SJCRH30 (cell line): ENCODE results near the gene RFX2. TPM values are rescaled to one million over a fixed set of nuclear protein-coding genes. Genes with fewer than 3 reads are reported as not detected.

ENCODE experiments used
- DNase-seq, 2 experiments: peaks; one replicate each; pipeline ENCODE4 v3.0.0-alpha.2; 2015 to 2020
- H3K27ac ChIP-seq: fragments of 250-450 bp; sonication (Bioruptor Pico); 2 replicates; pipeline ENCODE4 v1.5.1; 2020; ENCODE audit warnings: mild to moderate bottlenecking, moderate library complexity
- H3K27me3 ChIP-seq: fragments of 250-450 bp; sonication (Bioruptor Pico); 2 replicates; pipeline ENCODE4 v1.5.1; 2020; ENCODE audit warnings: mild to moderate bottlenecking, moderate library complexity
- H3K36me3 ChIP-seq: fragments of 250-450 bp; sonication (Bioruptor Pico); 2 replicates; pipeline ENCODE4 v1.5.1; 2020; ENCODE audit warnings: mild to moderate bottlenecking, moderate library complexity
- H3K4me1 ChIP-seq: fragments of 250-450 bp; sonication (Bioruptor Pico); 2 replicates; pipeline ENCODE4 v1.5.1; 2020; ENCODE audit warnings: mild to moderate bottlenecking, moderate library complexity
- H3K4me3 ChIP-seq: fragments of 250-450 bp; sonication (Bioruptor Pico); 2 replicates; pipeline ENCODE4 v1.5.1; 2020; ENCODE audit warnings: mild to moderate bottlenecking, moderate library complexity
- H3K9me3 ChIP-seq: fragments of 250-450 bp; sonication (Bioruptor Pico); replicated peaks from 2 replicates; pipeline ENCODE4 v1.5.1; 2020; ENCODE audit warnings: mild to moderate bottlenecking, moderate library complexity
- total RNA-seq: library from RNA; depleted of rRNA; stranded (reverse); fragments of >200 nt; shearing (Covaris generic); gene quantifications from 2 replicates; pipeline ENCODE4 v1.2.3, GENCODE V29; 2014; rRNA removed

RFX2 gene
- total RNA-seq: 5.7 and 6.0 TPM in 2 replicates

DNA sequence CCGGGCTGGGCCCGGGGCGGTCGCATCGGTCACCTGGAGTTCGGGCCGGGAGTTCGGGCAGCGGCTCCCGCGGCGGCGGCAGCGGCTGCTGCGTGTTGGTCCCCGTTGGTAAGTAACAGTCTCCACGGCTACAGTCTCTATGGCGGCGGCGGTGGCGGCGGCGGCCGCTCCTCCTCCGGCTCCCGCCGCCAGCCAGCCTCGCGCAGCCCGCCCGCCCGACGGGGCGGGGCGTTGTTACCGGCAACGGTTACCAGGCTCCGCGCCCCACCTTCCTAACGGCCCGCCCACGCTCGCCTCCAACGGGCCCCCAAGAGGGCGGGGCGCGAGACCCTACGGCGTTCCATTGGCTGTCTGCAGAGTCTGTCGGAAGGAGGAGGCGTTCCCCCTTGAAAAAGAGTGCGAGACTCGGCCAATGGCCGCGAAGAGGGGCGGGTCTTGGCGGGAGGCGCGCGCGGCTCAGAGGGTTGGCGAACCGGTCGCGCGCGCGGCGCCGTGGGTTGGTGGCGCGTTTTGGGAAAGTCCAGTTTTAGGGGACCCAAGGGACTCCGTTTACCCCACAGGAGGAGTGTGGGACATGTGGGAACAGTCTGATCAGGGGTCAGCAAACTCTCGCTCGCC is at the start of gene RFX2:
Gene RFX2 (minus strand): TSS at position 141 of the 618 bp plus-strand sequence. CDS start 63,004 bp downstream, outside the sequence.
- Histone ChIP-seq H3K4me1 (peaks cover 5% of the 10 kb centered on the region; the same call in 1 of the 2 replicates), H3K36me3 (no peaks in the 10 kb centered on the region), H3K27me3 (no peaks in the 10 kb centered on the region; the same call in 1 of the 2 replicates), H3K4me3 (peak within 1 kb of the TSS; percentile 61), H3K27ac (no peak within 1 kb of the TSS), H3K9me3 (no peaks in the 10 kb centered on the region)
- peak; percentile 98 for DNase-seq

DNA sequence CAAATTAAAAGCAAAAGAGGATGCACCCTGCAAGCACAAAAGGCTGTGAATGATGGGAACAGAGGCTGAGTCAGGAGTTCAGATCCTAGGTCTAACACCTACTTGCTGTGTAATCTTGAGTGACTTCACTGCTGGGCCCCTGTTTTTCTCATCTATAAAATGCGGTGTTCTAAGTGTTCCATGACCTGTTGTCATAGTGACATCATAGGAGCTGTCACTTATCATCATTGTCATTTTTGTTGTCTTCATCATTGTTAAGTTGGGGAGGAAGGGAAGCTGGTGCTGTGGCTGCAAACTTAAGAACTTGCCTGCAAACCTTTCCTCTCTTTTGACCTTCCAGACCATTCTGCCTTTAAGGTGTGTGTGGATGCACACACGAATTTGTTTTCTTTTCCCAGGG is 45.7 kb upstream of the RFX2 start:
- Histone ChIP-seq H3K27me3 (no peaks in the 10 kb centered on the region), H3K4me1 (no peaks in the 10 kb centered on the region), H3K36me3 (no peaks in the 10 kb centered on the region), H3K27ac (no peak overlapping the region), H3K4me3 (no peak overlapping the region), H3K9me3 (peaks cover 5% of the 10 kb centered on the region; the same call in 1 of the 2 replicates)
- DNase-seq: no peak

DNA sequence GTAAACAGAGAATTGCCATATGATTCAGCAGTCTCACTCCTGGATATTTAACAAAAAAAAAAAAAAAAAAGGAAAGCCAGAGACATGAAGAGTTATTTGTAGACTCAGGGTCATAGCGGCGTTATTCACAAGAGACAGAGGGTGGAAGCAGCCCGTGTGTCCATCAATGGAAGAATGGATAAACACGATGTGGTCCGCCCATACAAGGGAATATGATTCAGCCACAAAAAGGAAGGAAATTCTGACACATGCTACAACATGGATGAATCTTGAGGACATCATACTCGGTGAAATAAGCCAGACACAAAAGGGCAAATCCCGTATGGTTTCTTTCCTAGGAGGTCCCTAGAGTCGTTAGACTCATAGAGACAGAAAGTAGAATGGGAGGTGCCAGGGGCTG is 40.0 kb upstream of the RFX2 start:
- DNase-seq: no peak
- no peaks in the 10 kb centered on the region for H3K4me1 ChIP-seq
- H3K36me3 ChIP-seq: no peaks in the 10 kb centered on the region
- no peaks in the 10 kb centered on the region for H3K27me3 ChIP-seq
- H3K9me3 ChIP-seq: 0 out of 2 replicates have a peak, but pooled peaks cover 5% of the 10 kb centered on the region
- no peak overlapping the region for H3K27ac ChIP-seq
- no peak overlapping the region for H3K4me3 ChIP-seq

DNA sequence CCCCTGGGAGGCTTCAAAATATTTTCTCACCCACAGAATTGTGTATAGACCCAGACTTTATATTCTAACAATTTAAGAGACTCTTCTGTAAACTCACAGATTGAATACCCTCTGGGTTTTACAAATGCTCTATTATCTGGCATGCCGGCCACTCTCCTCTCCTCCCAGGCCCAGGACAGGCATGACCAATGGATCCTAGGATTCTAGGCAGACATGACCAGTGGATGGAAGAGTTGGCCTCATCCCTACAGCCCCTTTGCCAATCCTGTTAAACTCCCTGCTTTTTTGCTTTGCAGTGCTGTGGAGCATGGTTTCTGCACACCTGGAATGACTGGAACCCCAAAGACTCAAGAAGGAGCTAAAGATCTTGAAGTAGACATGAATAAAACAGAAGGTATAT is 30.9 kb upstream of the RFX2 start:
- Histone ChIP-seq H3K4me1 (no peaks in the 10 kb centered on the region), H3K9me3 (peaks cover 5% of the 10 kb centered on the region; the same call in 1 of the 2 replicates), H3K36me3 (no peaks in the 10 kb centered on the region), H3K4me3 (no peak overlapping the region), H3K27ac (no peak overlapping the region), H3K27me3 (no peaks in the 10 kb centered on the region)
- DNase-seq: peak in 1 of 2 experiments; percentile 20

DNA sequence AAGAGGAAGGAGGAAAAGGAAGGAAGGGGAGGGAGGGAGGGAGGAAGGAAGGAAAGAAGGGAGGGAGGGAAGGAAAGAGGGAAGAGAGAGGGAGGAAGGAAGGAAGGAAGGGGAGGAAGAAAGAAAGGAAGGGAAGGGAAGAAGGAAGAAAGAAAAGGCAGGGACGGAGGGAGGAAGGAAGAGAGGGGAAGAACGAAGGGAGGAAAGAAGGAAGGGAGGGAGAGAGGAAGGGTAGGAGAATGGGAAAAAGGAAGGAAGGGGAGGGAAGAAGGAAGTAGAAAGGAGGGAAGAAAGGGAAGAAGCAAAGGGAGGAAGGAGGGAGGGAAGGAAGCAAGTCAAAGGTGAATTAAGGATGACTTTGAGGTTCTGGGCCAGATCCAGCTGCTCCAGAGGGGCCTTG is 28.2 kb upstream of the RFX2 start:
- no peak overlapping the region for H3K27ac ChIP-seq
- no peaks in the 10 kb centered on the region for H3K4me1 ChIP-seq
- no peak for DNase-seq
- H3K27me3 ChIP-seq: no peaks in the 10 kb centered on the region
- peaks cover 5% of the 10 kb centered on the region; the same call in 1 of the 2 replicates for H3K9me3 ChIP-seq
- no peak overlapping the region for H3K4me3 ChIP-seq
- no peaks in the 10 kb centered on the region for H3K36me3 ChIP-seq

DNA sequence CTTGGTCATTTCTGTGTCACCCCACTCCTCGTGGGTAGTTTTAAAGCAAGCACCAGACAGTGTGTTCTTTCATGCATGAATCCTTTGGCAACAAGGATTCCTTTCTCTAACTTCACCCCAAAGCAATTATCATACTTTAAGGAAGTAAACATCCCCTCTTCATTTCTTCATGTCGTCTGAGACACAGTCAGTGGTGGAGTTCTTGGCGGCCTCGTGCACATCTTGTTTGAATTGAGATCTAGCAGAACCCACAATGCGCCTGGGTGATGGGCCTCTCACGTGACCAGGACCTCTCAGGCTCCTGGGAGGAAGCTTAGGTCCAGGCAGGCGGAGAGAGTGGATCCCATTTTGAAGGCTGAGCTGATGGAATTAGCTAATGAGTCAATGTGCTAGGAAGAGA is 27.8 kb upstream of the RFX2 start:
- no peak for DNase-seq
- Histone ChIP-seq H3K4me3 (no peak overlapping the region), H3K9me3 (peaks cover 5% of the 10 kb centered on the region; the same call in 1 of the 2 replicates), H3K27ac (no peak overlapping the region), H3K27me3 (no peaks in the 10 kb centered on the region), H3K4me1 (no peaks in the 10 kb centered on the region), H3K36me3 (no peaks in the 10 kb centered on the region)

DNA sequence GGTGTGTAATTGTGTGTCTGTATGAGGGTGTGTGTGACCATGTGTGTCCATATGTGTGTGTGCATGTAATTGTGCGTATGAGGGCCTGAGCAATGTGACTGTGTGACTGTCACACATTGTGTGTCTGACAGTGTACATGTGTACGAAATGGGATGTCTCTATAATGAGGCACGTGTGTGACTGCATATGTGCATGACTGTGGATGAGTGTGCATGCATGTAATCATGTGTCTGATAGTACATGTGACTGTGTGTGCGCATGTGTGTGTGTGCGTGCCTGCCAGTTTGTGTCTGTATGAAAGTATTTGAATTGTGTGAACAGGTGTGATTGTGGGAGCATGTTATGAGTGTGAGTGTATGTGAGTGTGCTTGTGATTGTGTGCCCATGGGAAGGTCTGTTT is 22.9 kb upstream of the RFX2 start:
- no peaks in the 10 kb centered on the region for H3K4me1 ChIP-seq
- no peak for DNase-seq
- no peak overlapping the region for H3K4me3 ChIP-seq
- H3K27ac ChIP-seq: no peak overlapping the region
- no peaks in the 10 kb centered on the region for H3K27me3 ChIP-seq
- peaks cover 1% of the 10 kb centered on the region; the same call in 1 of the 2 replicates for H3K9me3 ChIP-seq
- no peaks in the 10 kb centered on the region for H3K36me3 ChIP-seq

DNA sequence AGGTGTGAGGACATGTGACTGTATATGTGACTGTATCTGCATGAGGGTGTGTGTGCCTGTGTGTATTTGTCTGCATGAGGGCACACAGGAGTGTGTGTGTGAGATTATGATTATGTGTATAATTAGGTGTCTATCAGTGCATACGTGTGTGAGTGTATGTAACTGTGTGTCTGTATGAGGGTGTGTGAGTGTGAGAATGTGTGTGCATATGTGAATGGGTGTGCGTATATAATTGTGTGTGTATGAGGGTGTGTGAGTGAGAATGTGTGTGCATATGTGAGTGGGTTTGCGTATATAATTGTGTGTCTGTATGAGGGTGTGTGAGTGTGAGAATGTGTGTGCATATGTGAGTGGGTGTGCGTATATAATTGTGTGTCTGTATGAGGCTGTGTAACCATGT is 22.2 kb upstream of the RFX2 start:
- no peaks in the 10 kb centered on the region for H3K27me3 ChIP-seq
- no peak overlapping the region for H3K4me3 ChIP-seq
- H3K36me3 ChIP-seq: no peaks in the 10 kb centered on the region
- no peak for DNase-seq
- no peak overlapping the region for H3K27ac ChIP-seq
- no peaks in the 10 kb centered on the region for H3K4me1 ChIP-seq
- peaks cover 8% of the 10 kb centered on the region; the same call in 1 of the 2 replicates for H3K9me3 ChIP-seq

DNA sequence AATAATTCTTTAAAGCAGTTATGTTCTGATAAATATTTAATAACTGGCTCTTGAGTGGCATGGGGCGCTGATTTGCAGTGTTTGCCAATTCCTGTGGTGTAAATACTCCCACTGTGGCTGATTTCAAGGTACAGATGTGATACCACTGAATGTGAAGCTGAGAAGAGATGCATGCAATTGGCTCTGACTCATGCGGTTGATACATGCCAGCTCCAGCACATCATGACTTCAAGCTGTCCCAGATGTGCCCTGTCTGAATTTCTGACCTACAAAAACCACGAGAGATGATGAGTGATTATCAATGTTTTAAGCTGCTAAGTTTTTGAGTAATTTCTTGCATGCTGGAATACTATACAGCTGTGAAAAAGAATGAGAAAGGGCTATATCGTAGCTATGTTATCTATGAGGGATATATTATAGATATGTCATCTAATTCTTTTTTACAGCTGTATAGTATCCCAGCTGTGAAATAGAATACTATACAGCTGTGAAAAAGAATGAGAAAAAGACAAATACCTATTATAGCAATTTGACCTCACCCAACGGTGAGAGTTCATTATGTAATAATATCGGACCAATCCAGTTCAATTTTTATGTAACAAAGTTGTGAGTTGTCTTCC is 17.5 kb upstream of the RFX2 start:
- H3K36me3 ChIP-seq: no peaks in the 10 kb centered on the region
- H3K27me3 ChIP-seq: no peaks in the 10 kb centered on the region
- H3K4me3 ChIP-seq: no peak overlapping the region
- no peak for DNase-seq
- no peak overlapping the region for H3K27ac ChIP-seq
- H3K4me1 ChIP-seq: no peaks in the 10 kb centered on the region
- peaks cover 8% of the 10 kb centered on the region; the same call in 1 of the 2 replicates for H3K9me3 ChIP-seq

DNA sequence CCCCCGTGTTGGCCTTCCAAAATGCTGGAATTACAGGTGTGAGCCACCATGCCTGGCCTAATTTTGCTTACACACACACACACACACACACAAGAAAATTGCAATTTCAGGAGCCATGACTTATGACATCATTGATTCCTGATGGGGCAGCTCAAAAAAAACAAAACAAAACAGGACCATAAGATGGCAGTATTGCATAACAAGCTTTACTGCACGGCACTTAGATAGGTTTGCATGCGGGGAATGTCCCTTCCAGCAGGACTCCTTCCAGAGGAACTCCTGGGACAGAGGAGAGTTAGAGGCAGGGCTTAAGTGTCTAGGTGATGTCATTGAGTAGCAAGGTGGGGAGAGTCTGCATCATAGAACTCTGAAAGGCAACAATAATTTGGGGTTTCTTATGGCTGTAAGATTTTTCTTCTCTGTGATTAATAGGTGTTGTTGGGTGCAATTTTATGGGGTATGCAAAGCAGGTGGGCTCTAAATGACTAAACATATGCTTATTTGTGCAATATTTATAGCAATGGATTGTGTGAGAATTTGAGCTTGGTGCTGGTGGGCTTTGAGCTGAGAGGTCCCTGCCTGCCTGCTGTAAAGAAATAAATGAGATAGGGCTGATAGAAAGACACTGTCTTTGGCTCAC is 16.2 kb upstream of the RFX2 start:
- H3K27me3 ChIP-seq: no peaks in the 10 kb centered on the region
- peaks cover 8% of the 10 kb centered on the region; the same call in 1 of the 2 replicates for H3K9me3 ChIP-seq
- no peaks in the 10 kb centered on the region for H3K36me3 ChIP-seq
- H3K4me3 ChIP-seq: no peak overlapping the region
- DNase-seq: peak; percentile 29 to 70
- no peaks in the 10 kb centered on the region for H3K4me1 ChIP-seq
- no peak overlapping the region for H3K27ac ChIP-seq

DNA sequence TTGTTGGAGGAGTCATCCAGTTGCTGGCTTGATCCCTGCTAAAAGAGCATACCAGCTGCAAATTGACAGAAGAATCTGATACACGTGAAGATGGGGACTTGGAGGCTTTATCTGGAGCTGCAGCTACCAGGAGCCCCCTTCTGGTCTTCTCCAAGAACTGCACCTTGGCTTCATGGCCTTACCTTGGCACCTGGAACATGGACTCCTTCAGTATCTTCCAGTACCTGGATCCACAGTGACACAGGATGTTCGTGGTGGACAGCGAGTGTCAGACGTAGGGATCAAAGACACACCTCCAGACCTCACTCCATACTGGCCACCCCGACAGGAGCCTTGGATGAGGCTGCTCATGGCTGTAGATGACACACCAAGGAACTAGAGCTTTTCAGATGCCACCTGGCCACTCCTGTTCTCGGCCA is 15.3 kb upstream of the RFX2 start:
- Histone ChIP-seq H3K4me3 (no peak overlapping the region), H3K4me1 (no peaks in the 10 kb centered on the region), H3K9me3 (peaks cover 8% of the 10 kb centered on the region; the same call in 1 of the 2 replicates), H3K36me3 (no peaks in the 10 kb centered on the region), H3K27me3 (no peaks in the 10 kb centered on the region), H3K27ac (no peak overlapping the region)
- peak; percentile 68 to 87 for DNase-seq

DNA sequence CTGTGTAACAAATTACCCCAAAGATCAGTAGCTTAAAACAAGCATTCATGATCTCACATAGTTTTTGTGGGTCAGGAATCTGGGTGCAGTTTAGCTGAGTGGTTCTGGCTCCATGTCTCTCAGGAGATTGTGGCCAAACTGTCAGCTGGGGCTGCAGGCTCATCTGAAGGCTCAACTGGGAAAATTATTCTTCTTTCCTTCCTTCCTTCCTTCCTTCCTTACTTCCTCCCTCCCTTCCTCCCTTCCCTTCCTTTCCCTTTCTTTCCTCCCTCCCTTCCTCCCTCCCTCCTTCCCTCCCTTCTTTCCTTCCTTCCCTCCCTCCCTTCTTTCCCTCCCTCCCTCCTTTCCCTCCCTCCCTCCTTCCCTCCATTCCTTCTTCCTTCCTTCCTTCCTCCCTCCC is 8.7 kb upstream of the RFX2 start:
- Histone ChIP-seq H3K27me3 (no peaks in the 10 kb centered on the region), H3K4me3 (no peak overlapping the region), H3K9me3 (no peaks in the 10 kb centered on the region), H3K36me3 (no peaks in the 10 kb centered on the region), H3K27ac (no peak overlapping the region), H3K4me1 (no peaks in the 10 kb centered on the region)
- DNase-seq: no peak

DNA sequence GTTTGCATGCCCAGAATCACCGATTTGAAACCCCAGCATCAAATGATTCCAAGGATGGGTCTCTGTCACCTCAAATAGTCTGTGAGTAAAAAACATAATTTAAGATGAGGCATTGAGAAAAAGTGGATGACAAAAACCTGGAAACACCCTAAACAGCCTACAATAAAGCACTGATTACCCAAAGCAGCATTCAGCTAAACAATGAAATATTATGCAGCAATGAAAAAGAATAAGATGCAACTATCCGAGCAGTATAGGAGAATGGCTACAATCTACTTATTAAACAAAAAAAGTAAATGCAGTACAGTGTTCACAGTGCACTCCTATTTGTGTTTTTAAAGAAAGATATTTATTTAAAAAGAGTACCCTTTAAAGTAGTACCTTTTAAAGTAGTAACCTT is 7.7 kb upstream of the RFX2 start:
- no peak overlapping the region for H3K27ac ChIP-seq
- no peaks in the 10 kb centered on the region for H3K9me3 ChIP-seq
- no peaks in the 10 kb centered on the region for H3K27me3 ChIP-seq
- no peak for DNase-seq
- H3K4me3 ChIP-seq: no peak overlapping the region
- no peaks in the 10 kb centered on the region for H3K36me3 ChIP-seq
- no peaks in the 10 kb centered on the region for H3K4me1 ChIP-seq

DNA sequence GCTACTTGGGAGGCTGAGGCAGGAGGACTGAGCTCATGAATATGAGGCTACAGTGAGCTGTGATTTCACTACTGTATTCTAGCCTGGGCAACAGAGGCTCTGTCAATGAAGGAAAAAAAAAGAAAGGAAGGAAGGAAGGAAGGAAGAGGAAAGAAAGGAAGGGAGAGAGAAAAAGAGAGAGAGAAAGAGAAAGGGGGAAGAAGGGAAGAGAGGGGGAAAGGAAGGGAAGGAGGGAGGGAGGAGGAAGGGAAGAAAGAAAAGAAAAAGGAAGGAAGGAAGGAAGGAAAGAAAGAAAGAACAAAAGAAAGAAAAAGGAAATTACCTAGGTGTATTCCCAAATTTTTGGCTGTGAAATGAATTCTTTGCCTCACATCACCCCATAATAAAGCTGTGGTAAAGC is 7.2 kb upstream of the RFX2 start:
- no peak overlapping the region for H3K4me3 ChIP-seq
- no peak for DNase-seq
- no peak overlapping the region for H3K27ac ChIP-seq
- no peaks in the 10 kb centered on the region for H3K9me3 ChIP-seq
- H3K36me3 ChIP-seq: no peaks in the 10 kb centered on the region
- H3K4me1 ChIP-seq: no peaks in the 10 kb centered on the region
- no peaks in the 10 kb centered on the region for H3K27me3 ChIP-seq

DNA sequence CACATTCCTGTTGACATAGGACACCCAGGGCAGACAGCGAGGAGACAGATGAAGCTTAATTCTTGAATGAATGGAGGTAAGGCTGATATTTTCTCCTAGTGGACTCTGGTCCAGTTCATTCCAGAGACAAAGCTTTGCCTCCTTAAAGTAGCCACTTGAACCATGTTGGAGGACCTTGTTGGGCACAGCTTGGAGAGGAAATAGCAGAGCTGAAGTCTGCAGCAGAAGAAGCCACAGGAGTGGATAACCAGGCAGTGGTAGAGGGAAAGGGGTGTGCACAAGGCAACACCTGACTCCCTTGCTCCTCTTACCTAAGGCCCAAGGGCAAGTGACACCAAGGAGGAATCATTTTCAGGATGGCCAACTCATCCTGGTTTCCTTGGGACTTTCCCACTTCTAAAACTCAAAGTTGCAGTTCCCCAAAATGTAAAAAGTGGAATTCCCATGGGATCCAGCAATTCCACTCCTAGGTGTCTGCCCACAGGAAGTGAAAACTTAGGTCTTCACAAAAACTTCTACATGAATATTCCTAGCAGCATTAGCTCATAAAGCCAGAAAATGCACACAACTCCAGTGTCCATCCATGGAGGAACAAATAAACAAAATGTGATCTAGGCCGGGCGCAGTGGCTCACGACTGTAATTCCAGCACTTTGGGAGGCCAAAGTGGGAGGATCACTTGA is 6.6 kb upstream of the RFX2 start:
- Histone ChIP-seq H3K27ac (no peak overlapping the region), H3K27me3 (no peaks in the 10 kb centered on the region)

More for the DNA sequence above, 6.6 kb upstream of the RFX2 start:
- no peaks in the 10 kb centered on the region for H3K36me3 ChIP-seq
- H3K4me1 ChIP-seq: no peaks in the 10 kb centered on the region
- H3K4me3 ChIP-seq: no peak overlapping the region
- no peak for DNase-seq
- H3K9me3 ChIP-seq: no peaks in the 10 kb centered on the region
